CD4-positive, alpha-beta T cell treated with Interleukin-4 for 4 hours (primary cell): ENCODE results near the gene CCDC33.

Source experiments
- DNase-seq: peaks from one replicate; pipeline ENCODE4 v3.0.0-alpha.2; 2020

Gene CCDC33

GRCh38 chr15:74259821-74260607 lies 23.9 kb downstream of the CCDC33 start:
- DNase-seq = no peak

GRCh38 chr15:74261041-74261440 lies 24.9 kb downstream of the CCDC33 start:
- no peak for DNase-seq

GRCh38 chr15:74261685-74262084 lies 25.6 kb downstream of the CCDC33 start:
- no peak for DNase-seq

GRCh38 chr15:74262151-74262550 lies 26.0 kb downstream of the CCDC33 start:
- no peak for DNase-seq

GRCh38 chr15:74262625-74263024 lies 26.5 kb downstream of the CCDC33 start:
- DNase-seq = no peak

GRCh38 chr15:74263466-74263865 lies 27.3 kb downstream of the CCDC33 start:
- no peak for DNase-seq

- DNase-seq = no peak
Observed at GRCh38 chr15:74264081-74264501, 28.0 kb downstream of the CCDC33 start.

- DNase-seq = no peak
Observed at GRCh38 chr15:74265046-74265639, 29.0 kb downstream of the CCDC33 start.

GRCh38 chr15:74268020-74268419 lies 31.9 kb downstream of the CCDC33 start:
- DNase-seq = no peak

- DNase-seq = no peak
Observed at GRCh38 chr15:74269362-74270035, 33.4 kb downstream of the CCDC33 start.

GRCh38 chr15:74270155-74270554 lies 34.0 kb downstream of the CCDC33 start:
- no peak for DNase-seq

- DNase-seq = no peak
Observed at GRCh38 chr15:74270854-74271520, 34.9 kb downstream of the CCDC33 start.

GRCh38 chr15:74272812-74273211 lies 36.7 kb downstream of the CCDC33 start:
- no peak for DNase-seq

- DNase-seq = no peak
Observed at GRCh38 chr15:74274470-74275038, 38.4 kb downstream of the CCDC33 start.

GRCh38 chr15:74275957-74276356 lies 39.8 kb downstream of the CCDC33 start:
- no peak for DNase-seq

GRCh38 chr15:74276560-74276959 lies 40.4 kb downstream of the CCDC33 start:
- DNase-seq = no peak

GRCh38 chr15:74277242-74277810 lies 41.2 kb downstream of the CCDC33 start:
- DNase-seq = no peak

- DNase-seq = no peak
Observed at GRCh38 chr15:74278207-74278606, 42.1 kb downstream of the CCDC33 start.

GRCh38 chr15:74281147-74282133 lies 45.3 kb downstream of the CCDC33 start:
- no peak for DNase-seq

- DNase-seq = no peak
Observed at GRCh38 chr15:74283368-74283767, 47.2 kb downstream of the CCDC33 start.

- no peak for DNase-seq
Observed at GRCh38 chr15:74289671-74290070, 53.5 kb downstream of the CCDC33 start.
